IMR-90 (cell line): ENCODE results near the gene TK2. TPM values are rescaled to one million over a fixed set of nuclear protein-coding genes. Genes with fewer than 3 reads are reported as not detected.

ENCODE experiments used
- ATAC-seq: fragments of 200-7000 bp; cut with Tn5 transposase; 2 replicates; pipeline ENCODE4 v1.9.1; 2020; ENCODE audit warnings: low read depth, mild to moderate bottlenecking, moderate library complexity
- BruUV-seq: library from RNA; stranded (reverse); fragments of 400-500 nt; replicated peaks from 2 replicates; lab custom pipeline; 2021; lab: Mats Ljungman, UMichigan
- CTCF ChIA-PET: fragments of 300-600 bp; formaldehyde crosslinking; extraction: SDS; loops from one replicate; lab custom pipeline; 2021; ENCODE audit warnings: antibody characterized with exemption; lab: Yijun Ruan, JAX
- POLR2A ChIA-PET: fragments of 300-600 bp; sonication (Branson Sonifier 250); formaldehyde crosslinking; loops from one replicate; lab custom pipeline; 2022; ENCODE audit warnings: antibody characterized with exemption; ENCODE audit not compliant: unreplicated experiment; lab: Charles Lee
- DNase-seq: peaks from one replicate; pipeline ENCODE4 v3.0.0; 2013
- H2AFZ ChIP-seq: replicated peaks from 2 replicates; pipeline ENCODE3; 2013; ENCODE audit warnings: low read length, mild to moderate bottlenecking; ENCODE audit not compliant: poor library complexity
- H2AK5ac ChIP-seq: 2 replicates; pipeline ENCODE4 v1.6.1; 2013; ENCODE audit warnings: low read depth, low read length, inconsistent platforms
- H2AK9ac ChIP-seq: replicated peaks from 2 replicates; pipeline ENCODE3; 2013; ENCODE audit warnings: mild to moderate bottlenecking, low read depth, low read length, moderate library complexity; ENCODE audit not compliant: poor library complexity
- H2BK120ac ChIP-seq: 2 replicates; pipeline ENCODE4 v1.6.1; 2013; ENCODE audit warnings: low read depth, low read length, inconsistent platforms
- H2BK15ac ChIP-seq: 3 replicates; pipeline ENCODE4 v1.6.1; 2013; ENCODE audit warnings: low read depth, low read length, inconsistent platforms
- H2BK20ac ChIP-seq: 2 replicates; pipeline ENCODE4 v1.6.1; 2013; ENCODE audit warnings: low read depth, mild to moderate bottlenecking, inconsistent platforms, low read length, moderate library complexity
- H2BK5ac ChIP-seq: 2 replicates; pipeline ENCODE4 v1.6.1; 2013; ENCODE audit warnings: mild to moderate bottlenecking, low read depth, low read length, inconsistent platforms; ENCODE audit not compliant: poor library complexity, severe bottlenecking
- H3K14ac ChIP-seq: replicated peaks from 2 replicates; pipeline ENCODE4 v1.6.1; 2013; ENCODE audit warnings: low read depth, low read length, inconsistent platforms
- H3K18ac ChIP-seq: 2 replicates; pipeline ENCODE4 v1.6.1; 2013; ENCODE audit warnings: low read depth, low read length, control low read depth
- H3K23ac ChIP-seq: 2 replicates; pipeline ENCODE4 v1.6.1; 2013; ENCODE audit warnings: low read depth, low read length, inconsistent platforms
- H3K27ac ChIP-seq: 2 replicates; pipeline ENCODE4 v1.5.1; 2013; ENCODE audit warnings: mild to moderate bottlenecking, control low read depth, low read length; ENCODE audit not compliant: insufficient read depth
- H3K27me3 ChIP-seq: 2 replicates; pipeline ENCODE4 v1.6.1; 2013; ENCODE audit warnings: low read length; ENCODE audit not compliant: control insufficient read depth, insufficient read depth
- H3K36me3 ChIP-seq: 2 replicates; pipeline ENCODE4 v1.6.1; 2013; ENCODE audit warnings: low read length, mixed read lengths; ENCODE audit not compliant: control insufficient read depth, insufficient read depth
- H3K4ac ChIP-seq: 2 replicates; pipeline ENCODE4 v1.6.1; 2013; ENCODE audit warnings: low read depth, low read length, inconsistent platforms
- H3K4me1 ChIP-seq: 2 replicates; pipeline ENCODE4 v1.6.1; 2013; ENCODE audit warnings: low read length, mixed read lengths; ENCODE audit not compliant: control insufficient read depth, insufficient read depth
- H3K4me2 ChIP-seq: 2 replicates; pipeline ENCODE4 v1.6.1; 2013; ENCODE audit warnings: low read depth, mild to moderate bottlenecking, control low read depth, low read length, moderate library complexity
- H3K4me3 ChIP-seq: 2 replicates; pipeline ENCODE4 v1.5.1; 2013; ENCODE audit warnings: low read depth, mild to moderate bottlenecking, control low read depth, low read length, moderate library complexity; ENCODE audit not compliant: insufficient read depth
- H3K56ac ChIP-seq: 2 replicates; pipeline ENCODE4 v1.6.1; 2013; ENCODE audit warnings: low read length, inconsistent platforms; ENCODE audit not compliant: insufficient read depth; ENCODE audit errors: extremely low read depth
- H3K79me1 ChIP-seq, 2 experiments: 2 replicates each; pipeline ENCODE4 v1.6.1; 2013; ENCODE audit warnings: low read length in 2 of 2, inconsistent platforms in 1 of 2, low read depth in 1 of 2
- H3K9ac ChIP-seq: 2 replicates; pipeline ENCODE4 v1.6.1; 2013; ENCODE audit warnings: low read depth, low read length, control low read depth
- H3K9me1 ChIP-seq: 2 replicates; pipeline ENCODE4 v1.6.1; 2013; ENCODE audit warnings: low read length, inconsistent platforms; ENCODE audit not compliant: insufficient read depth
- H3K9me3 ChIP-seq: 2 replicates; pipeline ENCODE4 v1.6.1; 2013; ENCODE audit warnings: low read length; ENCODE audit not compliant: control insufficient read depth, insufficient read depth
- H4K20me1 ChIP-seq: 2 replicates; pipeline ENCODE4 v1.6.1; 2013; ENCODE audit warnings: low read length, inconsistent platforms; ENCODE audit not compliant: insufficient read depth
- H4K5ac ChIP-seq: 2 replicates; pipeline ENCODE4 v1.6.1; 2013; ENCODE audit warnings: mild to moderate bottlenecking, low read depth, low read length, control low read depth
- H4K8ac ChIP-seq, 2 experiments: 2 replicates each; pipeline ENCODE4 v1.6.1; 2013; ENCODE audit warnings: low read depth in 2 of 2, low read length in 2 of 2, control low read depth in 1 of 2, inconsistent platforms in 1 of 2
- H4K91ac ChIP-seq: 2 replicates; pipeline ENCODE4 v1.6.1; 2013; ENCODE audit warnings: low read depth, low read length, inconsistent platforms; ENCODE audit not compliant: insufficient read depth
- BHLHE40 ChIP-seq: fragments of 150-350 bp; IDR thresholded peaks from 2 replicates; pipeline ENCODE4 v1.6.1; 2016; ENCODE audit warnings: mild to moderate bottlenecking, low read depth, low read length
- CEBPB ChIP-seq: IDR thresholded peaks from 2 replicates; pipeline ENCODE4 v1.6.1; 2012; ENCODE audit warnings: low read depth, low read length, improper control_type of control experiment
- CHD1 ChIP-seq: IDR thresholded peaks from 2 replicates; pipeline ENCODE4 v1.6.1; 2012; ENCODE audit warnings: low read depth, low read length, improper control_type of control experiment
- CTCF ChIP-seq: conservative IDR thresholded peaks from 2 replicates; pipeline ENCODE4 v1.5.1; 2012; ENCODE audit warnings: mild to moderate bottlenecking, low read depth, low read length, improper control_type of control experiment
- ELK1 ChIP-seq: fragments of 150-350 bp; IDR thresholded peaks from 2 replicates; pipeline ENCODE4 v1.6.1; 2016; ENCODE audit warnings: low read depth, mild to moderate bottlenecking, low read length, moderate library complexity, borderline replicate concordance
- MAFK ChIP-seq: IDR thresholded peaks from 2 replicates; pipeline ENCODE4 v1.6.1; 2012; ENCODE audit warnings: low read depth, low read length, improper control_type of control experiment
- MAZ ChIP-seq: IDR thresholded peaks from 2 replicates; pipeline ENCODE4 v1.6.1; 2012; ENCODE audit warnings: low read depth, mild to moderate bottlenecking, low read length, improper control_type of control experiment, moderate library complexity, borderline replicate concordance
- MXI1 ChIP-seq: IDR thresholded peaks from 2 replicates; pipeline ENCODE4 v1.6.1; 2012; ENCODE audit warnings: low read depth, mild to moderate bottlenecking, low read length, moderate library complexity, borderline replicate concordance
- NFE2L2 ChIP-seq: fragments of 150-350 bp; IDR thresholded peaks from 2 replicates; pipeline ENCODE4 v1.6.1; 2016; ENCODE audit warnings: low read depth, mild to moderate bottlenecking, low read length
- POLR2A ChIP-seq: IDR thresholded peaks from 2 replicates; pipeline ENCODE4 v1.6.1; 2012; ENCODE audit warnings: mild to moderate bottlenecking, low read depth, low read length
- RAD21 ChIP-seq: IDR thresholded peaks from 2 replicates; pipeline ENCODE4 v1.6.1; 2012; ENCODE audit warnings: low read length, improper control_type of control experiment
- RCOR1 ChIP-seq: IDR thresholded peaks from 2 replicates; pipeline ENCODE4 v1.6.1; 2012; ENCODE audit warnings: mild to moderate bottlenecking, low read length, improper control_type of control experiment; ENCODE audit not compliant: insufficient replicate concordance
- RFX5 ChIP-seq: IDR thresholded peaks from 2 replicates; pipeline ENCODE4 v1.8.0; 2012; ENCODE audit warnings: low read depth, mild to moderate bottlenecking, low read length, moderate library complexity
- SMC3 ChIP-seq: fragments of 150-350 bp; IDR thresholded peaks from 2 replicates; pipeline ENCODE4 v1.6.1; 2016; ENCODE audit warnings: low read depth, mild to moderate bottlenecking, antibody characterized with exemption, low read length, moderate library complexity
- USF2 ChIP-seq: fragments of 150-350 bp; IDR thresholded peaks from 2 replicates; pipeline ENCODE4 v1.6.1; 2017; ENCODE audit warnings: mild to moderate bottlenecking, antibody characterized with exemption, low read length, low read depth
- WGBS, 2 experiments: methylation state at CpG; one replicate each; pipeline versions ENCODE4 v1.1.5 to v1.1.7; 2013; ENCODE audit warnings: missing lambda C conversion rate in 2 of 2; ENCODE audit not compliant: insufficient read length in 1 of 2; ENCODE audit errors: extremely low coverage in 2 of 2; 5-methylcytosine and 5-hydroxymethylcytosine counted together
- dilution Hi-C: fragments of 300-500 bp; cut with HindIII; formaldehyde crosslinking; loops from one replicate; pipeline ENCODE4 v1.14.3; 2018; ENCODE audit warnings: low sequenced_read_pairs; ENCODE audit not compliant: unreplicated experiment
- in situ Hi-C: fragments of 300-500 bp; cut with MboI; formaldehyde crosslinking; loops from 3 replicates; pipeline ENCODE4 v1.14.3; 2019; ENCODE audit warnings: low sequenced_read_pairs, inconsistent platforms, mixed read lengths
- intact Hi-C: fragments of 100-400 bp; cut with micrococcal nuclease; formaldehyde crosslinking; loops from 2 replicates; pipeline ENCODE4 v1.10.0; 2022
- polyA plus RNA-seq, 3 experiments: library from polyadenylated mRNA; depleted of rRNA; stranded (reverse); fragments of >200 nt; gene quantifications; 2 replicates each; pipeline ENCODE4 v1.2.3, GENCODE V29; 2012; ENCODE audit warnings: low replicate concordance in 1 of 3
- total RNA-seq: library from RNA; depleted of rRNA; stranded (reverse); fragments of >200 nt; gene quantifications from 2 replicates; pipeline ENCODE4 v1.2.3, GENCODE V29; 2012

Gene TK2
- total and polyA plus RNA-seq, 2 of the 4 experiments (the other 2 are of a cell fraction), result 14.7 to 16.5 TPM

GRCh38 chr16:66473654-66474519 lies 76.0 kb downstream of the TK2 start:
- no TSS peak for BruUV-seq
- H3K4ac ChIP-seq, result no peak overlapping the region
- H3K56ac ChIP-seq, result no peak overlapping the region
- H3K4me1 ChIP-seq, result no peaks in the 10 kb centered on the region
- no peak overlapping the region for H4K91ac ChIP-seq
- dilution Hi-C loops, result no loop called here
- ATAC-seq (no peak), DNase-seq (no peak)
- no peak overlapping the region for H3K27ac ChIP-seq
- H3K9ac ChIP-seq, result no peak overlapping the region
- CTCF ChIA-PET, result no interaction called here
- H2BK120ac ChIP-seq, result no peak overlapping the region
- no peak overlapping the region for H2AK5ac ChIP-seq
- H3K9me1 ChIP-seq, result no peaks in the 10 kb centered on the region
- H3K27me3 ChIP-seq, result peaks cover 38% of the 10 kb centered on the region; the same call in 1 of the 2 replicates
- WGBS, 2 experiments, result 0% methylated on average over 1 of the region's 4 CpGs; no CpG with 5 or more reads in 1 of the 2 experiments
- no peak overlapping the region for H2BK5ac ChIP-seq
- H2BK15ac ChIP-seq, result no peak overlapping the region
- H3K9me3 ChIP-seq, result no peaks in the 10 kb centered on the region
- no peak overlapping the region for H3K4me3 ChIP-seq
- H3K4me2 ChIP-seq, result no peak overlapping the region
- no peak overlapping the region for H2BK20ac ChIP-seq
- no peak overlapping the region for H3K14ac ChIP-seq
- intact Hi-C loops, result no loop called here
- POLR2A ChIA-PET, result no interaction called here
- no peaks in the 10 kb centered on the region for H4K20me1 ChIP-seq
- no peak overlapping the region for H3K23ac ChIP-seq
- peak overlapping the region; percentile 1 for H2AK9ac ChIP-seq
- H4K5ac ChIP-seq, result no peak overlapping the region
- no peaks in the 10 kb centered on the region for H3K36me3 ChIP-seq
- in situ Hi-C loops, result no loop called here
- no peaks in the 10 kb centered on the region for H3K79me1 ChIP-seq
- H4K8ac ChIP-seq, result no peak overlapping the region
- H3K18ac ChIP-seq, result no peak overlapping the region
- H2AFZ ChIP-seq, result peak overlapping the region; percentile 41
- TF ChIP-seq MXI1, result no peak
- no peak for TF ChIP-seq CHD1
- no peak for TF ChIP-seq ELK1
- no peak for TF ChIP-seq CTCF
- TF ChIP-seq RCOR1, result no peak
- TF ChIP-seq POLR2A, result no peak
- TF ChIP-seq MAZ, result no peak
- no peak for TF ChIP-seq NFE2L2
- TF ChIP-seq RFX5, result no peak
- TF ChIP-seq SMC3, result no peak
- TF ChIP-seq BHLHE40, result no peak
- TF ChIP-seq MAFK, result no peak
- TF ChIP-seq CEBPB, result no peak
- TF ChIP-seq USF2, result no peak
- TF ChIP-seq RAD21, result no peak
